GM12878 (cell line): Measurements from ENCODE around the gene ATG4A. TPM values are rescaled to one million over a fixed set of nuclear protein-coding genes. Genes with fewer than 3 reads are reported as not detected.

ENCODE experiments used
- ATAC-seq: fragments of 200-7000 bp; cut with Tn5 transposase; 3 replicates; pipeline ENCODE4 v1.9.1; 2020; ENCODE audit warnings: mild to moderate bottlenecking, moderate library complexity
- BruUV-seq: library from RNA; stranded (reverse); fragments of 400-500 nt; replicated peaks from 2 replicates; lab custom pipeline; 2021; lab: Mats Ljungman, UMichigan
- CTCF ChIA-PET: fragments of 300-600 bp; sonication (Branson Sonifier 250); formaldehyde crosslinking; extraction: SDS; loops from one replicate; lab custom pipeline; 2021; ENCODE audit warnings: inconsistent platforms; lab: Yijun Ruan, JAX
- POLR2A ChIA-PET: fragments of 350-600 bp; formaldehyde crosslinking; extraction: SDS; loops from one replicate; lab custom pipeline; 2021; ENCODE audit warnings: inconsistent platforms; lab: Charles Lee
- RAD21 ChIA-PET: fragments of 300-600 bp; sonication (Branson Sonifier 250); formaldehyde crosslinking; loops from one replicate; lab custom pipeline; 2023; ENCODE audit warnings: antibody characterized with exemption; ENCODE audit not compliant: unreplicated experiment; lab: Charles Lee
- SMC1A ChIA-PET: fragments of 300-600 bp; sonication (Branson Sonifier 250); formaldehyde crosslinking; loops from one replicate; lab custom pipeline; 2023; ENCODE audit not compliant: unreplicated experiment, uncharacterized antibody; lab: Charles Lee
- DNase-seq: peaks from one replicate; pipeline ENCODE4 v3.0.0-alpha.2; 2011; ENCODE audit warnings: low read depth, low spot score
- FAIRE-seq: peaks from 3 replicates; lab custom pipeline; 2011; peaks lifted over from hg19 to GRCh38; lab: Jason Lieb, UNC
- H2AFZ ChIP-seq: 2 replicates; pipeline ENCODE4 v1.6.0; 2011; ENCODE audit warnings: low read depth, low read length, control low read depth; ENCODE audit not compliant: control insufficient read depth
- H3K27ac ChIP-seq: 2 replicates; pipeline ENCODE4 v1.5.1; 2011; ENCODE audit warnings: control low read depth; ENCODE audit not compliant: control insufficient read depth, insufficient read depth
- H3K27me3 ChIP-seq, 2 experiments: replicated peaks in 1 of 2; 2 replicates each; pipeline versions ENCODE4 v1.6.0 to v1.6.1; 2011; ENCODE audit warnings: low read length in 1 of 2; ENCODE audit not compliant: control insufficient read depth in 2 of 2, insufficient read depth in 2 of 2
- H3K36me3 ChIP-seq, 2 experiments: 2 replicates each; pipeline ENCODE4 v1.5.1; 2011; ENCODE audit warnings: low read length in 1 of 2; ENCODE audit not compliant: control insufficient read depth in 2 of 2, insufficient read depth in 2 of 2
- H3K4me1 ChIP-seq: 2 replicates; pipeline ENCODE4 v1.6.1; 2011; ENCODE audit warnings: mild to moderate bottlenecking, low read length, moderate library complexity, mixed read lengths; ENCODE audit not compliant: control insufficient read depth, insufficient read depth
- H3K4me2 ChIP-seq: 2 replicates; pipeline ENCODE4 v1.6.0; 2011; ENCODE audit warnings: control low read depth; ENCODE audit not compliant: control insufficient read depth, insufficient read depth
- H3K4me3 ChIP-seq: fragments of 200-600 bp; sonication (generic); 2 replicates; pipeline ENCODE4 v1.5.1; 2016
- H3K79me2 ChIP-seq: 2 replicates; pipeline ENCODE4 v1.6.0; 2011; ENCODE audit warnings: low read length; ENCODE audit not compliant: control insufficient read depth, insufficient read depth
- H3K9ac ChIP-seq: 2 replicates; pipeline ENCODE4 v1.8.0; 2011; ENCODE audit warnings: low read length, control low read depth, mixed read lengths; ENCODE audit not compliant: control insufficient read depth, insufficient read depth
- H3K9me3 ChIP-seq: replicated peaks from 3 replicates; pipeline ENCODE4 v1.5.1; 2011; ENCODE audit warnings: mild to moderate bottlenecking, low read length; ENCODE audit not compliant: control insufficient read depth, insufficient read depth
- H4K20me1 ChIP-seq: 2 replicates; pipeline ENCODE4 v1.6.0; 2011; ENCODE audit not compliant: control insufficient read depth, insufficient read depth
- ATF3 ChIP-seq: IDR thresholded peaks from 2 replicates; pipeline ENCODE4 v1.6.1; 2011; ENCODE audit warnings: low read depth, mild to moderate bottlenecking, low read length, moderate library complexity, borderline replicate concordance; ENCODE audit errors: extremely low read depth
- CEBPZ ChIP-seq: fragments of 150-350 bp; IDR thresholded peaks from 2 replicates; pipeline ENCODE4 v1.6.1; 2016; ENCODE audit warnings: low read depth, low read length
- DPF2 ChIP-seq: fragments of 450-650 bp; IDR thresholded peaks from 2 replicates; pipeline ENCODE4 v1.6.1; 2017; ENCODE audit warnings: mild to moderate bottlenecking
- EP300 ChIP-seq, 2 experiments: fragments of 150-350 bp in 1 of 2; IDR thresholded peaks; 2 replicates each; pipeline ENCODE4 v1.6.1; 2011 to 2012; ENCODE audit warnings: low read depth in 2 of 2, low read length in 2 of 2, borderline replicate concordance in 1 of 2, improper control_type of control experiment in 1 of 2, inconsistent platforms in 1 of 2; ENCODE audit not compliant: control insufficient read depth in 1 of 2
- IRF5 ChIP-seq: fragments of 450-650 bp; IDR thresholded peaks from 2 replicates; pipeline ENCODE4 v1.6.1; 2017; ENCODE audit warnings: borderline replicate concordance
- KAT2A ChIP-seq: conservative IDR thresholded peaks from 2 replicates; pipeline ENCODE4 v1.6.1; 2011; ENCODE audit warnings: low read depth, low read length; ENCODE audit not compliant: control insufficient read depth
- KDM1A ChIP-seq: fragments of 200-600 bp; sonication (generic); IDR thresholded peaks from 2 replicates; pipeline ENCODE4 v1.6.1; 2016; ENCODE audit warnings: borderline replicate concordance
- MEF2A ChIP-seq: IDR thresholded peaks from 2 replicates; pipeline ENCODE4 v1.6.1; 2011; ENCODE audit warnings: low read depth, mild to moderate bottlenecking, low read length, moderate library complexity; ENCODE audit not compliant: insufficient read depth
- MXI1 ChIP-seq: fragments of 150-350 bp; IDR thresholded peaks from 2 replicates; pipeline ENCODE4 v1.6.1; 2011; ENCODE audit warnings: low read depth, mild to moderate bottlenecking, inconsistent platforms, low read length, improper control_type of control experiment
- NFXL1 ChIP-seq: fragments of 450-650 bp; IDR thresholded peaks from 2 replicates; pipeline ENCODE4 v1.6.1; 2017; ENCODE audit warnings: antibody characterized with exemption, mild to moderate bottlenecking, borderline replicate concordance
- RAD51 ChIP-seq: fragments of 450-650 bp; IDR thresholded peaks from 2 replicates; pipeline ENCODE4 v1.6.1; 2016; ENCODE audit warnings: moderate library complexity, mild to moderate bottlenecking, inconsistent platforms
- REST ChIP-seq: IDR thresholded peaks from 2 replicates; pipeline ENCODE4 v1.6.1; 2012; ENCODE audit warnings: mild to moderate bottlenecking, low read depth, low read length
- SMARCA5 ChIP-seq: fragments of 450-650 bp; IDR thresholded peaks from 2 replicates; pipeline ENCODE4 v1.6.1; 2017; ENCODE audit warnings: mild to moderate bottlenecking
- WRNIP1 ChIP-seq: IDR thresholded peaks from 2 replicates; pipeline ENCODE4 v1.6.1; 2011; ENCODE audit warnings: low read depth, low read length, improper control_type of control experiment, borderline replicate concordance
- ZNF24 ChIP-seq: fragments of 450-650 bp; IDR thresholded peaks from 2 replicates; pipeline ENCODE4 v1.6.1; 2017; ENCODE audit warnings: antibody characterized with exemption, mild to moderate bottlenecking
- WGBS: methylation state at CpG from one replicate; pipeline ENCODE4 v1.1.6; 2016; ENCODE audit warnings: low lambda C conversion rate; ENCODE audit not compliant: insufficient replicate concordance, insufficient coverage; ENCODE audit errors: missing lambda C conversion rate; 5-methylcytosine and 5-hydroxymethylcytosine counted together
- in situ Hi-C: fragments of 300-500 bp; cut with MboI; formaldehyde crosslinking; loops from 9 replicates; pipeline ENCODE4 v1.14.3; 2018; ENCODE audit warnings: mixed read lengths
- intact Hi-C: fragments of 100-400 bp; cut with micrococcal nuclease; formaldehyde crosslinking; loops from one replicate; pipeline ENCODE4 v1.14.2; 2022; ENCODE audit not compliant: unreplicated experiment
- polyA plus RNA-seq, 11 experiments: library from polyadenylated mRNA; depleted of rRNA in 4 of 11; unstranded in 6 of 11; stranded (reverse) in 5 of 11; fragments of >200 nt; fragmentation: Nextera tagmentation in 4 of 11; fragmentation: Illumina TruSeq in 1 of 11; extraction: Ambion mirVana in 4 of 11; extraction: Trizol in 1 of 11; gene quantifications; 1 replicate in 1 of 11; 2 replicates in 10 of 11; pipeline versions ENCODE4 v1.2.1 to v1.2.3, GENCODE V29; 2011 to 2016; ENCODE audit warnings: inconsistent platforms in 2 of 11, missing spikeins in 2 of 11, low read depth in 1 of 11
- total RNA-seq, 4 experiments: library from RNA; depleted of rRNA in 3 of 4; stranded (reverse); fragments of >200 nt in 3 of 4; fragmentation: Illumina TruSeq in 1 of 4; extraction: Trizol in 1 of 4; gene quantifications; 2 replicates each; pipeline versions ENCODE4 v1.2.1 to v1.2.3, GENCODE V29; 2013 to 2021

The ATG4A gene
- total and polyA plus RNA-seq, 10 of the 15 experiments (the other 5 are each of a cell fraction or from before 2014, with no cell fraction given) = 9.1 to 22.0 (median 15.5) TPM

- FAIRE-seq (no peak), DNase-seq (no peak), ATAC-seq (no peak)
- Histone ChIP-seq H3K4me2 (no peak overlapping the region), H3K9me3 (no peaks in the 10 kb centered on the region), H4K20me1 (no peaks in the 10 kb centered on the region), H3K36me3 (no peaks in the 10 kb centered on the region), H3K27me3 (no peaks in the 10 kb centered on the region), H3K27ac (no peak overlapping the region), H3K4me3 (no peak overlapping the region), H3K79me2 (no peaks in the 10 kb centered on the region), H2AFZ (no peak overlapping the region), H3K9ac (no peak overlapping the region), H3K4me1 (no peaks in the 10 kb centered on the region)
- POLR2A ChIA-PET = no interaction called here
- intact Hi-C loops = no loop called here
- SMC1A ChIA-PET = no interaction called here
- RAD21 ChIA-PET = no interaction called here
- 33% methylated on average over 9 of the region's 9 CpGs for WGBS
- in situ Hi-C loops = no loop called here
- CTCF ChIA-PET = no interaction called here
- no TSS peak for BruUV-seq
- TF ChIP-seq MEF2A (no peak), DPF2 (no peak), ZNF24 (no peak), NFXL1 (no peak), REST (no peak), EP300 (IDR thresholded peaks at IDR 0.05; ENCODE audit: borderline replicate concordance in 1 of 2, control insufficient read depth in 1 of 2, low read depth in 2 of 2, low read length in 2 of 2) (no peak), MXI1 (no peak), ATF3 (no peak), IRF5 (no peak), CEBPZ (no peak), SMARCA5 (no peak), KAT2A (no peak), KDM1A (no peak), RAD51 (no peak), WRNIP1 (no peak)
Measured at GRCh38 chrX:108168961-108169740, 77.6 kb downstream of the ATG4A start.
